DMS79 (cell line): ENCODE data around the gene BRD1.

ENCODE experiments used
- DNase-seq: peaks from one replicate; lab custom pipeline; 2025; lab: John Stamatoyannopoulos, UW

BRD1 gene

GRCh38 chr22:49827853-49828598 lies at the start of gene BRD1:
TSS of gene BRD1 (minus strand) at chr22:49827873. CDS start at chr22:49824317, 3,556 bp downstream.
- DNase-seq, result no peak

- no peak for DNase-seq
Measured at GRCh38 chr22:49873228-49873940, 45.7 kb upstream of the BRD1 start.

GRCh38 chr22:49872347-49872746 lies 44.7 kb upstream of the BRD1 start:
- DNase-seq, result no peak

DNA sequence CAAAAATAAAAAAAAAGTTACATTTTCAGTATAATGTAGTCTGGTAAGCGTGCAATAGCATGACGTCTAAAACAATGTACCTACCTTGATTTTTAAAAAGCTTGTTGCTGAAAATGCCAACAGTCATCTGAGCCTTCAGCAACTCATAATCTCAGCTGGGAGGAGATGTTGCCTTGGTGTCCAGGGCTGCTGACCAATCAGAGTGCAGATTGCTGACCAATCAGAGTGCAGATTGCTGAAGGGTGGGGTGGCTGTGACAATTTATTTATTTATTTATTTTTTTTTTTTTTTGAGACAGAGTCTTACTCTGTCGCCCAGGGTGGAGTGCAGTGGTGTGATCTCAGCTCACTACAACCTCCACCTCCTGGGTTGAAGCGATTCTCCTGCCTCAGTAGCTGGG lies 43.8 kb upstream of the BRD1 start:
- DNase-seq, result no peak

- no peak for DNase-seq
Measured at GRCh38 chr22:49869845-49870712, 42.4 kb upstream of the BRD1 start.

GRCh38 chr22:49869086-49869830 lies 41.6 kb upstream of the BRD1 start:
- DNase-seq, result no peak

GRCh38 chr22:49867303-49868265 lies 39.9 kb upstream of the BRD1 start:
- DNase-seq, result no peak

- peak; percentile 21 for DNase-seq
Measured at GRCh38 chr22:49866646-49867045, 39.0 kb upstream of the BRD1 start.

- no peak for DNase-seq
Measured at GRCh38 chr22:49866134-49866533, 38.5 kb upstream of the BRD1 start.

DNA sequence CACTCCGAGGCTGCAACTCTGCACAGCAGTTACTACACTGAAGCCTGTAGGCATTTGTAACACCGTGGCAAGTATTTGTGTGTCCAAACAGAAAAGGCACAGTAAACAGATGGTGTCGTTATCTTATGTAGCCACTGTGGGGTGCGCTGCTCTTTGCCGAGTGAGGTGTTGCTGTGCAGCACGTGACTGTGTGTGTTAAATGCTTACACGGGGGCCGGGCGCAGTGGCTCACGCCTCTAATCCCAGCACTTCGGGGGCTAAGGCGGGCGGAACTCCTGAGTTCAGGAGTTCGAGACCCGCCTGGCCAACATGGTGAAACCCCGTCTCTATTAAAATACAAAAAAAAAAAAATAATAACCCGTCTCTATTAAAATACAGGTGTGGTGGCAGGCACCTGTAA lies 37.5 kb upstream of the BRD1 start:
- DNase-seq, result no peak

- no peak for DNase-seq
Measured at GRCh38 chr22:49863931-49864330, 36.3 kb upstream of the BRD1 start.

DNA sequence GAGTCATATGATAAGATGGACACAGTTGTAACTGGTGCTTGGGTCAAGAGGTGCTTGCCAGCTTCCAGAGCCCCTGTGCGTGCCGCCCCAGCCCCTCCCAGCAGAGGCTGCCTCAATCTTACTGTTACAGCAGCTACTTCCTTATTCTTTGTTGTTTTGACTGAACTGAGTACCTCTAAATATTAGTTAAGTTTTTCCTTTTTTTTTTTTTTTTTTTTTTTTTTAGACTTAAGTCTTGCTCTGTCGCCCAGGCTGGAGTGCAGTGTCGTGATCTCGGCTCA lies 34.8 kb upstream of the BRD1 start:
- DNase-seq, result no peak

GRCh38 chr22:49861642-49862495 lies 34.2 kb upstream of the BRD1 start:
- no peak for DNase-seq

DNA sequence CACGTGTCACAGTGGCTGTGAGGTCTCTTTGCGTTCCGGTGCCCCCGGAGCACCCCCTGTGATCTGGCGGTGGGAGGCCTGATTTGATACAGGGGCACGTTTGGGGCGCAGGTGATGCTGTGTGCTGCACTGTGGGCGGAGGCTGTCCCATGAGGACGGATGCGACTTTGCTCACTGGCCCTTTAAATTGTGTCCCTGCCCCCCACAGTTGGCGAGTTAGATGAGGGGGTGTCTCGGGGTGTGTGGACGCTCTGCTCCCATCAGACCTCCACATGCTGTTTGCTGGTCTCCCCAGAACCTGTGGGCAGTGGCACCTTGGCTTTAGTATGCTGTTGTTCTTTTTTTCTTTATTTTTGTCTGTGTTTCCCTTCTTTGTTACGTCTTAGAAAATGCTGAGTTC lies 31.2 kb upstream of the BRD1 start:
- DNase-seq, result no peak

- DNase-seq, result no peak
Measured at GRCh38 chr22:49856766-49857618, 29.3 kb upstream of the BRD1 start.

DNA sequence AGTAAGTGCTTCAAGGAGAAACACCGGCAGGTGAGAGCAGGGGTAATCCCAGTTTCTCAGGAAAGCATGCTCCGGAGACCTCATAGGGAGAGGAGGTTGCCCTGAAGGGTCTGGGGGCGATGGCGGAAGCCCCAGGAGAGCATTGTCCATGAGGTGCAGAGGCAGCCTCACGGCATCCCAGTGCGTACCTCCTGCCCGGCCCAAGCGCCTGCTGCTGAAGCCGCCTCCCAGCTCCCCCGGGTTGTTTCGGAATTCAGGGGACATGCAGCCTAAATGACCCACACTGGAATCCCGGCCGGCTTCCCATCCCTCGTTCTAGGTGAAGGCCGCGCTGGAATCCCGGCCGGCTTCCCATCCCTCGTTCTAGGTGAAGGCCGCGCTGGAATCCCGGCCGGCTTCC lies 28.7 kb upstream of the BRD1 start:
- DNase-seq, result no peak

DNA sequence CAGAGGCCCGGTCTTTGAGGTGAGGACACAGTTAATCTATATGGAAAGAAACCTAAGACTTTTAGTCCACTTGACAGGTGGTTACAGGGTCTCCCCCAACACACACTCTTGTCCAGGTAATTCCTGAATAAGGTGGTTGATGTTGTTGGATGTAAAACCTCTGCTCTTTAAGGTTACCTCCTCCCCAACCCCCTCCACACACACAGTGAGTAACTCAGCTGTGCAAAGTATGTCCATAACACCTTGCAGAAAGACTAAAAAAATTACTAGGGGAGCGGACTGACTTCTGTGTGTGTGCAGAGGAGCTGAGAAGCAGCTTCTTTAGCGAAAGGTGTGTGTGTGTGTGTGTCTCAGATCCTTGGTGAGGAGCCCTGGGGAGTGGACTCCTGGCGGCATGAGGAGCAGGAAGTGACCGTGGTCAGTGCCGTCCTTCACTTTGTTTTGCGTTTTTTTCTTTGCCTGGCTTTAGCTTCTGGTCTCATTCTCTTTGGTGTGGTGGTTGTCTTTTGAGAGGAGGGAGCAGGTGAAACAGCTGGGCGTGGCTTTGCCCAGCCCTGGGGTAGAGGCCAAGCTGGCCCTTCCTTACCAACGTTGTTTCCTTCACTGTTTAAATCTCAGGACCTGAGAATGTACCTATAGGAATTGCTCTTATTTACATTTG lies 27.7 kb upstream of the BRD1 start:
- no peak for DNase-seq

DNA sequence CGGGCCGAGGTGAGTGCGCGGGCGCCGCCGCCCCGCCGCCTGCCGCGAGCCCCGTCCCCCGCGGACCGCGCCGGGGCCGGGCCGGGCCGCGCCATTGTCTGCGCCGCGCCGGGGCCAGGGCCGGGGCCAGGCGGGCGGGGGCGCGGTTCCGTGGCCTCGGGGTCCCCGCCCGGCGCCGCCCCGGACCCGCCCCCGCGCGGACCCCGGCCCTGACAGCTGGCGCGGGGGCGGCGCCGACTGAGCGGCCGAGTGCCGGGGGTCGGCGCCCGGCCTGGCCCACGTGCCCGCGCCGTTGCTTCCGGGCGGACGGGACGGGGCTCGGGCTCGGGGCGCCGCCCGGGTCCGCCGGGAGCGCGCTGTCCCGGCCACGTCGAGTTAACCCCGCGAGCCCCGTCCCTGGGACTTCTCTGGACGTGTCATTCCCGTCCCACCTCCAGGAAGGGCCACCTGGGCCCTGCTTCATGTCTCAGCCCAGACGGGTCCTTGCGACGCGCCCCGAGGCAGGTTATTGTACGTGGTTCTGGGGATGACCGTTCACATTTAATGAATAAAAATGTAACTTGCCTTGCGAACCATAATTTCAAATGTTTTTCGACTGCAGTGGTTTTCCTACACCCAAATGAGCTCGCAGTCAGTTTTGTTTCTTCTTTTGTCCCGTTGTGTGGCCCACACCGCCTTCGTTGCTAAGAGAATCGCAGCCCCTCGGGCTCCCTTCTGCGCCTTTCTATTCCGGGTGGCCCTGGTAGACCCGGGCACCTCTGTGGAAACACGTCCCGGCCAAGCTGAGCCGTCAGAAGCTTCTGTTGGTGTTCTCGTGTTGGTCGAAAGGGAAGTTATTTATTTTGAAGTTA lies 26.5 kb upstream of the BRD1 start:
- no peak for DNase-seq
